T-helper 2 cell (primary cell): ENCODE results near the gene ALOX12B.
"Not testable (repeated sequence)": the region's sequence is repeated elsewhere in the genome, so short reads cannot be mapped to it uniquely, and the experiment has no call there.

Experiments
- DNase-seq, 5 experiments: peaks; one replicate each; pipeline versions ENCODE4 v3.0.0 to v3.0.0-alpha.2; 2012 to 2022

The ALOX12B gene

GRCh38 chr17:8118769-8119580 is 31.5 kb upstream of the ALOX12B start:
- DNase-seq = peak; percentile 65 to 81 (median 78)

- DNase-seq = no peak
Observed at GRCh38 chr17:8117980-8118768, 30.7 kb upstream of the ALOX12B start, which contains the start of gene ALOXE3. Gene ALOXE3, minus strand, starts transcription at chr17:8118514. Its CDS starts 524 bp downstream, at chr17:8117990.

- DNase-seq = no peak
Observed at GRCh38 chr17:8117367-8117979, 30.0 kb upstream of the ALOX12B start.

- DNase-seq = no peak
Observed at GRCh38 chr17:8116776-8117175, 29.3 kb upstream of the ALOX12B start.

- DNase-seq = no peak
Observed at GRCh38 chr17:8110907-8111306, 23.4 kb upstream of the ALOX12B start.

GRCh38 chr17:8110456-8110804 is 22.9 kb upstream of the ALOX12B start:
- DNase-seq = no peak

- peak; percentile 62 to 78 (median 67) for DNase-seq
Observed at GRCh38 chr17:8109661-8110455, 22.3 kb upstream of the ALOX12B start.

GRCh38 chr17:8108972-8109660 is 21.6 kb upstream of the ALOX12B start:
- DNase-seq = no peak

- DNase-seq = not testable (repeated sequence)
Observed at GRCh38 chr17:8106980-8107379, 19.5 kb upstream of the ALOX12B start.

GRCh38 chr17:8105957-8106398 is 18.5 kb upstream of the ALOX12B start:
- DNase-seq = no peak

GRCh38 chr17:8104911-8105310 is 17.4 kb upstream of the ALOX12B start:
- no peak for DNase-seq

GRCh38 chr17:8103549-8103948 is 16.0 kb upstream of the ALOX12B start:
- DNase-seq = no peak

GRCh38 chr17:8101721-8102120 is 14.2 kb upstream of the ALOX12B start:
- DNase-seq = no peak

GRCh38 chr17:8100763-8101162 is 13.2 kb upstream of the ALOX12B start:
- no peak for DNase-seq

- no peak for DNase-seq
Observed at GRCh38 chr17:8100111-8100510, 12.6 kb upstream of the ALOX12B start.

GRCh38 chr17:8096541-8096940 is 9.0 kb upstream of the ALOX12B start:
- no peak for DNase-seq

- DNase-seq = no peak
Observed at GRCh38 chr17:8095361-8095760, 7.8 kb upstream of the ALOX12B start.

- DNase-seq = no peak
Observed at GRCh38 chr17:8091033-8091687, 3.6 kb upstream of the ALOX12B start.

- no peak for DNase-seq
Observed at GRCh38 chr17:8089728-8090127, 2.2 kb upstream of the ALOX12B start.

GRCh38 chr17:8087952-8088230 is 375 bp upstream of the ALOX12B start:
- no peak for DNase-seq

GRCh38 chr17:8084250-8084649 is 3.3 kb downstream of the ALOX12B start:
- DNase-seq = no peak

GRCh38 chr17:8082292-8082691 is 5.2 kb downstream of the ALOX12B start:
- DNase-seq = no peak
